NCI-H446 (cell line): ENCODE measurements around the gene BRD3.

Experiments
- DNase-seq, 2 experiments: peaks; one replicate each; lab custom pipeline; 2025; lab: John Stamatoyannopoulos, UW

The BRD3 gene

GRCh38 chr9:134024828-134025605 lies 42.8 kb downstream of the BRD3 start, which contains the start of gene BRD3OS:
Gene BRD3OS, plus strand, starts transcription at chr9:134025481. Its CDS starts 1,267 bp downstream, at chr9:134026748.
- peak; percentile 85 to 95 for DNase-seq

GRCh38 chr9:134024214-134024792 lies 43.5 kb downstream of the BRD3 start:
- DNase-seq = no peak

GRCh38 chr9:134014946-134015345 lies 52.9 kb downstream of the BRD3 start:
- DNase-seq = no peak

- DNase-seq = no peak
These were observed 56.4 kb downstream of the BRD3 start for GRCh38 chr9:134011401-134011800.

GRCh38 chr9:134010310-134011173 lies 57.3 kb downstream of the BRD3 start:
- no peak for DNase-seq

- no peak for DNase-seq
These were observed 60.3 kb downstream of the BRD3 start for GRCh38 chr9:134007571-134007970.

GRCh38 chr9:134007150-134007549 lies 60.7 kb downstream of the BRD3 start:
- no peak for DNase-seq

- no peak for DNase-seq
These were observed 62.4 kb downstream of the BRD3 start for GRCh38 chr9:134005381-134005780.

GRCh38 chr9:134004881-134005280 lies 62.9 kb downstream of the BRD3 start:
- DNase-seq = no peak

- DNase-seq = no peak
These were observed 63.5 kb downstream of the BRD3 start for GRCh38 chr9:134004131-134004873.

- no peak for DNase-seq
These were observed 64.6 kb downstream of the BRD3 start for GRCh38 chr9:134003237-134003636.

GRCh38 chr9:134002796-134003195 lies 65.0 kb downstream of the BRD3 start:
- no peak for DNase-seq

GRCh38 chr9:133999851-134000265 lies 68.0 kb downstream of the BRD3 start:
- peak in 1 of 2 experiments; percentile 17 for DNase-seq

- DNase-seq = no peak
These were observed 68.8 kb downstream of the BRD3 start for GRCh38 chr9:133998915-133999595.

GRCh38 chr9:133997584-133997983 lies 70.2 kb downstream of the BRD3 start:
- DNase-seq = no peak

GRCh38 chr9:133996531-133997520 lies 71.0 kb downstream of the BRD3 start:
- DNase-seq = no peak

- DNase-seq = no peak
These were observed 72.6 kb downstream of the BRD3 start for GRCh38 chr9:133995012-133995896.

- DNase-seq = peak in 1 of 2 experiments; percentile 61
These were observed 73.3 kb downstream of the BRD3 start for GRCh38 chr9:133994353-133995011.
